SU-DHL-6 (cell line): ENCODE results near the gene PDLIM4.

ENCODE experiments used
- CTCF ChIP-seq: fragments of 200-600 bp; sonication (generic); IDR thresholded peaks from one replicate; pipeline ENCODE4 v1.5.1; 2017; ENCODE audit warnings: antibody characterized with exemption, mild to moderate bottlenecking, low read length, moderate library complexity; ENCODE audit not compliant: insufficient read depth, poor library complexity, severe bottlenecking
- EZH2phosphoT487 ChIP-seq: fragments of 200-600 bp; sonication (generic), shearing (Covaris generic); conservative IDR thresholded peaks from 2 replicates; pipeline ENCODE4 v1.6.1; 2018; ENCODE audit warnings: mild to moderate bottlenecking, antibody characterized with exemption, low read length, moderate library complexity, mixed read lengths

DNA sequence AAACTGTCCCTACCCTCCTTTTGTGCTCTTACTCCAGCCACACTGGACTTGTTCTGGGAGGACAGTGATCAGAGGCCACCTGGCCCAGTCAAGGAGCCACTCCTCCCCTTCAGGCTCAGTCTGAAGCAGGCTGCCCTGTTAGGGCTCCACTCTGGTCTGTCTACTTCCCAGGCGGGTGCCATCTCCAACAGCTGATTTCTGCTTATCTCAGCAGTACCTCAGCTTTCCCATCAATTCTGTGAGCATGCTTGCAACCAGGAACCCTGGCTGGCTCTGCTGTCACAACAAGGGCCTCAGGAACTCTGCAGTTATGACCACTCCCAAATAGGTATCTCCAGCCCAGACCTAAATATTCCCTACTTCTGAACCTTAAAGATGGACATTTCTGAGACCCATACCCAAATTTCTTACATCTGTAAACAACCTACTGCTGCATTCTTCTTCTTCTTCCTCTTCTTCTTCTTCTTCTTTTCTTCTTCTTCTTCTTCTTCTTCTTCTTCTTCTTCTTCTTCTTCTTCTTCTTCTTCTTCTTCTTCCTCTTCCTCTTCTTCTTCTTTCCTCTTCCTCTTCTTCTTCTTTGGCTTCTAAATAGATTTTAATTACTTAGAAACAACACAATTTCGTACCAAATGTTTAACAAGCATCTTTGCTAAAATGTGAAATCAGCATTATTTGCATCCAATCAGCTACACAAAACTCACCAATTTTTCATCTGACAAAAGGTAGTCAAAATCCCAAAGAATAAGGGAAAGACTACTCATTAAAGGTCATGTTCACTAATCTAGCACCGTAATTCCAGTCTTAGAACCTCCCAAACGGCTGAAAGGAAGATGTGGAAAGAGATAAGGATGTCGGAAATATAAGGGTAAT lies 23.1 kb downstream of the PDLIM4 start:
- TF ChIP-seq CTCF (no peak), EZH2phosphoT487 (no peak)
